CD4-positive, alpha-beta T cell (primary cell): Measurements from ENCODE around the gene GLIS1. TPM values are rescaled to one million over a fixed set of nuclear protein-coding genes. Genes with fewer than 3 reads are reported as not detected.

Experiments
- ATAC-seq: fragments of 200-7000 bp; cut with Tn5 transposase; one replicate; pipeline ENCODE4 v1.10.0; 2022; ENCODE audit warnings: mild to moderate bottlenecking; ENCODE audit not compliant: poor library complexity
- CTCF ChIA-PET: fragments of 350-600 bp; sonication (Branson Sonifier 250); formaldehyde crosslinking; loops from one replicate; lab custom pipeline; 2021; ENCODE audit warnings: antibody characterized with exemption, inconsistent platforms; lab: Charles Lee
- POLR2A ChIA-PET: fragments of 350-600 bp; sonication (Branson Sonifier 250); formaldehyde crosslinking; loops from one replicate; lab custom pipeline; 2021; ENCODE audit warnings: antibody characterized with exemption, inconsistent platforms; lab: Charles Lee
- DNase-seq, 14 experiments: peaks; one replicate each; pipeline ENCODE4 v3.0.0-alpha.2; 2013 to 2020; ENCODE audit warnings: mixed read lengths in 2 of 14
- H3K27ac ChIP-seq, 2 donors: one replicate each; pipeline versions ENCODE4 v1.5.1 to v1.7.0; 2013; ENCODE audit warnings: low read length in 2 of 2, low read depth in 1 of 2, mild to moderate bottlenecking in 1 of 2
- H3K27me3 ChIP-seq, 2 experiments: 1 replicate in 1 of 2; 2 replicates in 1 of 2; pipeline versions ENCODE4 v1.6.1 to v1.7.0; 2013; ENCODE audit warnings: low read length in 2 of 2, control low read depth in 1 of 2, mild to moderate bottlenecking in 1 of 2, moderate library complexity in 1 of 2; ENCODE audit not compliant: insufficient read depth in 2 of 2, control insufficient read depth in 1 of 2
- H3K36me3 ChIP-seq: one replicate; pipeline ENCODE4 v1.6.1; 2013; ENCODE audit warnings: low read length, control low read depth; ENCODE audit not compliant: insufficient read depth
- H3K4me1 ChIP-seq: one replicate; pipeline ENCODE4 v1.6.1; 2013; ENCODE audit warnings: low read length, control low read depth; ENCODE audit not compliant: insufficient read depth
- H3K4me3 ChIP-seq: one replicate; pipeline ENCODE4 v1.5.1; 2013; ENCODE audit warnings: mild to moderate bottlenecking, low read length, moderate library complexity
- H3K9me3 ChIP-seq, 2 experiments: 1 replicate in 1 of 2; 2 replicates in 1 of 2; pipeline versions ENCODE4 v1.6.1 to v1.7.0; 2013; ENCODE audit warnings: low read length in 2 of 2, mild to moderate bottlenecking in 2 of 2, control low read depth in 1 of 2, moderate library complexity in 1 of 2; ENCODE audit not compliant: control insufficient read depth in 1 of 2, insufficient read depth in 1 of 2
- H3K27ac Mint-ChIP-seq: one replicate; pipeline ENCODE4 v1.8.0; 2020; ENCODE audit warnings: mixed read lengths
- H3K27me3 Mint-ChIP-seq: one replicate; pipeline ENCODE4 v1.8.0; 2021; ENCODE audit warnings: mixed read lengths
- H3K36me3 Mint-ChIP-seq: one replicate; pipeline ENCODE4 v1.8.0; 2021; ENCODE audit warnings: low read depth, mixed read lengths
- H3K4me1 Mint-ChIP-seq: one replicate; pipeline ENCODE4 v1.8.0; 2021; ENCODE audit warnings: low read depth, mixed read lengths
- H3K4me3 Mint-ChIP-seq: one replicate; pipeline ENCODE4 v1.8.0; 2020; ENCODE audit warnings: mild to moderate bottlenecking, mixed read lengths
- H3K9me3 Mint-ChIP-seq: one replicate; pipeline ENCODE4 v1.8.0; 2020; ENCODE audit warnings: mixed read lengths
- intact Hi-C, 2 experiments: fragments of 100-400 bp; cut with DNase I in 1 of 2; cut with micrococcal nuclease in 1 of 2; formaldehyde crosslinking; loops; one replicate each; pipeline versions ENCODE4 v1.15.1 to v1.9.0; 2023 to 2025; cut with DNase I, micrococcal nuclease
- total RNA-seq, 174 experiments: library from RNA in 2 of 174; stranded (reverse) in 2 of 174; gene quantifications; one replicate each; pipeline ENCODE4 v1.2.3 and lab custom pipeline; 2021 to 2026
- TF ChIP-seq, protein P1 (sequence below): fragments of 200-600 bp; IDR thresholded peaks from one replicate; pipeline ENCODE4 v1.8.0; 2022; ENCODE audit warnings: antibody characterized with exemption, mild to moderate bottlenecking

GLIS1 gene
- total RNA-seq, 2 experiments from 2014 or later: not detected

DNA sequence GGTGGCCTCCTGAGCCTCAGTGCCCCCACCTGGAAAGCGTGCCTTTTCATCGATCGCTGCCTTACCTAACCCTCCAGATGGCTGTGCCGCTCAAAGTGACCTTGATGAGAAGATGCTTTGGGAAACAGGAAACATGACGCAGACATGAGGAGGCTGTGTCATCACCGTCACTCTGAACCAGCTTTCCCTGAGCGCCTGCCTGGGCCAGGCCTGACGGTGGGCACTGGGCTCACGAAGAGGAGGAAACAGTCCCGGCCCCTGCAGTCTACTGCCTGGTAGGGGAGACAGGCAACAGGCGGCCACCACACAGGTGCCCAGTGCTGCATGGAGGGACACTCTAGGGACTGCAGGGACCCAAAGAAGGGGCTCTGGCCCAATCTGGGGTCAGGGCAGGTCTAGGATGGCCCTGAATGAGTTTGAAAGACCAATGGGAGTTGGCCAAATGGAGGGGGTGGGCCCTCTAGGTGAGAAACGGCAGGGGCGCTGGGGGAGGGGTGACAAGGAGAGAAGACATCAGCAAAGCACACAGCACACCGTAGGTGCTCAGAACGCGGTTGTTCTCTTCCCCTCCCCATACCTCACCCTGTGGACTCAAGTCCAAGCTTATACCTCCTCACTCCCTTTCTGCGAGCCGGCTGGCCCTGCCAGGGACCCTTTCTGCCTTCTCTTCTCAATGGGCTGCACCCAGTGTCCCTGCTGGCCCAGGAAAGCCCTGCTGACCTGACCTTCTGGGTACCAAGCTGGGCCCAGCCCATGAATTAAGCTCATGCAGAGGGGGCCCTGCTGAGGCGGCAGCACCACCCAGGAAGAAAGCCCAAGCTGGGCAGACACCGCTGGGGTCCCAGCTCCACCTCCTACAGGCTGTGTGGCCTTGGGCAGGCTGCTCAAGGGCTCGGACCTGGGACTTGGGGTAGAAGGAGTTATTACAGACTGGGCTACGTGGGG, 44.9 kb downstream of the GLIS1 start:
- Histone ChIP-seq H3K4me3 (no peak overlapping the region), H3K27ac (no peak overlapping the region), H3K27me3 (peaks cover 0 to 3% of the 10 kb centered on the region in 2 experiments), H3K9me3 (peaks cover 0 to 7% of the 10 kb centered on the region in 2 experiments), H3K4me1 (no peaks in the 10 kb centered on the region), H3K36me3 (no peaks in the 10 kb centered on the region)
- Mint-ChIP-seq H3K27me3 (peaks cover 2% of the 10 kb centered on the region), H3K36me3 (no peaks in the 10 kb centered on the region), H3K9me3 (no peaks in the 10 kb centered on the region), H3K27ac (no peak overlapping the region), H3K4me3 (no peak overlapping the region), H3K4me1 (no peaks in the 10 kb centered on the region)
- intact Hi-C loops: no loop called here
- ATAC-seq: no peak
- ChIA-PET POLR2A (no interaction called here), CTCF (no interaction called here)
- DNase-seq: no peak
- TF ChIP-seq, protein P1, sequence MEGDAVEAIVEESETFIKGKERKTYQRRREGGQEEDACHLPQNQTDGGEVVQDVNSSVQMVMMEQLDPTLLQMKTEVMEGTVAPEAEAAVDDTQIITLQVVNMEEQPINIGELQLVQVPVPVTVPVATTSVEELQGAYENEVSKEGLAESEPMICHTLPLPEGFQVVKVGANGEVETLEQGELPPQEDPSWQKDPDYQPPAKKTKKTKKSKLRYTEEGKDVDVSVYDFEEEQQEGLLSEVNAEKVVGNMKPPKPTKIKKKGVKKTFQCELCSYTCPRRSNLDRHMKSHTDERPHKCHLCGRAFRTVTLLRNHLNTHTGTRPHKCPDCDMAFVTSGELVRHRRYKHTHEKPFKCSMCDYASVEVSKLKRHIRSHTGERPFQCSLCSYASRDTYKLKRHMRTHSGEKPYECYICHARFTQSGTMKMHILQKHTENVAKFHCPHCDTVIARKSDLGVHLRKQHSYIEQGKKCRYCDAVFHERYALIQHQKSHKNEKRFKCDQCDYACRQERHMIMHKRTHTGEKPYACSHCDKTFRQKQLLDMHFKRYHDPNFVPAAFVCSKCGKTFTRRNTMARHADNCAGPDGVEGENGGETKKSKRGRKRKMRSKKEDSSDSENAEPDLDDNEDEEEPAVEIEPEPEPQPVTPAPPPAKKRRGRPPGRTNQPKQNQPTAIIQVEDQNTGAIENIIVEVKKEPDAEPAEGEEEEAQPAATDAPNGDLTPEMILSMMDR: no peak

GRCh38 chr1:53693339-53693738, 45.6 kb downstream of the GLIS1 start:
- H3K27ac Mint-ChIP-seq: no peak overlapping the region
- H3K4me1 Mint-ChIP-seq: no peaks in the 10 kb centered on the region
- peaks cover 6% of the 10 kb centered on the region for H3K27me3 Mint-ChIP-seq
- H3K9me3 Mint-ChIP-seq: no peaks in the 10 kb centered on the region
- ATAC-seq (no peak), DNase-seq (no peak)
- Histone ChIP-seq H3K27ac (no peak overlapping the region), H3K4me1 (no peaks in the 10 kb centered on the region), H3K36me3 (no peaks in the 10 kb centered on the region), H3K4me3 (no peak overlapping the region), H3K27me3 (no peaks in the 10 kb centered on the region), H3K9me3 (peaks cover 0 to 7% of the 10 kb centered on the region in 2 experiments)
- ChIA-PET CTCF (no interaction called here), POLR2A (no interaction called here)
- H3K4me3 Mint-ChIP-seq: no peak overlapping the region
- intact Hi-C loops: no loop called here
- H3K36me3 Mint-ChIP-seq: no peaks in the 10 kb centered on the region
- TF ChIP-seq, protein P1: no peak

GRCh38 chr1:53691326-53691725, 47.6 kb downstream of the GLIS1 start:
- H3K4me1 Mint-ChIP-seq: no peaks in the 10 kb centered on the region
- Histone ChIP-seq H3K4me3 (no peak overlapping the region), H3K27me3 (no peaks in the 10 kb centered on the region), H3K27ac (no peak overlapping the region), H3K4me1 (no peaks in the 10 kb centered on the region), H3K36me3 (no peaks in the 10 kb centered on the region), H3K9me3 (peaks cover 0 to 7% of the 10 kb centered on the region in 2 experiments)
- H3K27ac Mint-ChIP-seq: no peak overlapping the region
- TF ChIP-seq, protein P1: no peak
- ATAC-seq (no peak), DNase-seq (no peak)
- intact Hi-C loops: no loop called here
- H3K4me3 Mint-ChIP-seq: no peak overlapping the region
- CTCF ChIA-PET: no interaction called here
- no peaks in the 10 kb centered on the region for H3K9me3 Mint-ChIP-seq
- POLR2A ChIA-PET: no interaction called here
- no peaks in the 10 kb centered on the region for H3K36me3 Mint-ChIP-seq
- peaks cover 12% of the 10 kb centered on the region for H3K27me3 Mint-ChIP-seq
